GM21825 (cell line): ENCODE results near the gene CTNNA3.

Source experiments
- ATAC-seq: cut with Tn5 transposase; IDR thresholded peaks from one replicate; pipeline ENCODE4 v1.9.1; 2021; ENCODE audit warnings: mild to moderate bottlenecking, moderate library complexity; ENCODE audit not compliant: unreplicated experiment

Gene CTNNA3

GRCh38 chr10:67151471-67151870 is 544.5 kb downstream of the CTNNA3 start:
- no peak for ATAC-seq

GRCh38 chr10:67144530-67144929 is 551.5 kb downstream of the CTNNA3 start:
- ATAC-seq = no peak

GRCh38 chr10:67141300-67141699 is 554.7 kb downstream of the CTNNA3 start:
- ATAC-seq = no peak

- ATAC-seq = no peak
These were observed 555.4 kb downstream of the CTNNA3 start for GRCh38 chr10:67140641-67141040.

- no peak for ATAC-seq
These were observed 568.6 kb downstream of the CTNNA3 start for GRCh38 chr10:67127441-67127840.

- ATAC-seq = no peak
These were observed 576.3 kb downstream of the CTNNA3 start for GRCh38 chr10:67119651-67120050.

- no peak for ATAC-seq
These were observed 580.0 kb downstream of the CTNNA3 start for GRCh38 chr10:67115972-67116371.

- no peak for ATAC-seq
These were observed 581.0 kb downstream of the CTNNA3 start for GRCh38 chr10:67114945-67115344.

GRCh38 chr10:67112765-67113164 is 583.2 kb downstream of the CTNNA3 start:
- no peak for ATAC-seq

- ATAC-seq = no peak
These were observed 585.7 kb downstream of the CTNNA3 start for GRCh38 chr10:67110286-67110685.

GRCh38 chr10:67107670-67108069 is 588.3 kb downstream of the CTNNA3 start:
- ATAC-seq = no peak

- ATAC-seq = no peak
These were observed 595.0 kb downstream of the CTNNA3 start for GRCh38 chr10:67100951-67101350.

GRCh38 chr10:67098461-67098860 is 597.5 kb downstream of the CTNNA3 start:
- no peak for ATAC-seq

GRCh38 chr10:67095531-67095930 is 600.5 kb downstream of the CTNNA3 start:
- no peak for ATAC-seq

GRCh38 chr10:67088036-67088435 is 608.0 kb downstream of the CTNNA3 start:
- no peak for ATAC-seq

- no peak for ATAC-seq
These were observed 608.9 kb downstream of the CTNNA3 start for GRCh38 chr10:67087135-67087425.

GRCh38 chr10:67086327-67087134 is 609.5 kb downstream of the CTNNA3 start:
- no peak for ATAC-seq

GRCh38 chr10:67079126-67079525 is 616.9 kb downstream of the CTNNA3 start:
- ATAC-seq = no peak

GRCh38 chr10:67077376-67077775 is 618.6 kb downstream of the CTNNA3 start:
- ATAC-seq = no peak

GRCh38 chr10:67076144-67076543 is 619.9 kb downstream of the CTNNA3 start:
- ATAC-seq = no peak

- ATAC-seq = no peak
These were observed 620.5 kb downstream of the CTNNA3 start for GRCh38 chr10:67075491-67075971.

- no peak for ATAC-seq
These were observed 623.3 kb downstream of the CTNNA3 start for GRCh38 chr10:67072654-67073053.

- ATAC-seq = no peak
These were observed 645.6 kb downstream of the CTNNA3 start for GRCh38 chr10:67050415-67050814.
